Common myeloid progenitor, CD34-positive (primary cell): Measurements from ENCODE around the gene KCNMA1.

Source experiments
- CTCF ChIA-PET: fragments of 350-600 bp; sonication (Branson Sonifier 250); formaldehyde crosslinking; loops from one replicate; lab custom pipeline; 2021; ENCODE audit warnings: antibody characterized with exemption; lab: Charles Lee
- POLR2A ChIA-PET: fragments of 350-600 bp; sonication (Branson Sonifier 250); formaldehyde crosslinking; loops from one replicate; lab custom pipeline; 2021; ENCODE audit warnings: antibody characterized with exemption; lab: Charles Lee
- DNase-seq, 3 donors: peaks; one replicate each; pipeline versions ENCODE4 v3.0.0 to v3.0.0-alpha.2; 2013
- H3K27ac ChIP-seq, 2 experiments: 1 replicate in 1 of 2; 2 replicates in 1 of 2; pipeline ENCODE4 v1.7.0; 2013; ENCODE audit warnings: inconsistent platforms in 2 of 2, low read length in 2 of 2, mild to moderate bottlenecking in 2 of 2, low read depth in 1 of 2, moderate library complexity in 1 of 2; ENCODE audit not compliant: severe bottlenecking in 2 of 2, insufficient read depth in 1 of 2, poor library complexity in 1 of 2
- H3K27me3 ChIP-seq, 5 experiments: replicated peaks in 2 of 5; 1 replicate in 3 of 5; 2 replicates in 2 of 5; pipeline versions ENCODE4 v1.6.1 to v1.7.0; 2013; ENCODE audit warnings: low read length in 4 of 5, mild to moderate bottlenecking in 2 of 5, moderate library complexity in 2 of 5, inconsistent platforms in 1 of 5; ENCODE audit not compliant: insufficient read depth in 5 of 5, control insufficient read depth in 4 of 5
- H3K36me3 ChIP-seq, 4 experiments: 1 replicate in 2 of 4; 2 replicates in 2 of 4; pipeline versions ENCODE4 v1.6.1 to v1.7.0; 2013; ENCODE audit warnings: low read length in 3 of 4, control low read depth in 1 of 4, mild to moderate bottlenecking in 1 of 4; ENCODE audit not compliant: control insufficient read depth in 4 of 4, insufficient read depth in 4 of 4
- H3K4me1 ChIP-seq, 4 experiments: 1 replicate in 3 of 4; 2 replicates in 1 of 4; pipeline versions ENCODE4 v1.6.1 to v1.7.1; 2013; ENCODE audit warnings: low read length in 3 of 4, mild to moderate bottlenecking in 3 of 4, control low read depth in 1 of 4, inconsistent platforms in 1 of 4, moderate library complexity in 1 of 4; ENCODE audit not compliant: control insufficient read depth in 4 of 4, insufficient read depth in 4 of 4; ENCODE audit errors: control extremely low read depth in 1 of 4
- H3K4me3 ChIP-seq, 7 experiments: 1 replicate in 4 of 7; 2 replicates in 3 of 7; pipeline versions ENCODE4 v1.5.1 to v1.7.0; 2013; ENCODE audit warnings: mild to moderate bottlenecking in 7 of 7, low read length in 6 of 7, moderate library complexity in 6 of 7, inconsistent platforms in 2 of 7, low read depth in 2 of 7, control low read depth in 1 of 7; ENCODE audit not compliant: insufficient read depth in 4 of 7, control insufficient read depth in 1 of 7; ENCODE audit errors: extremely low read depth in 1 of 7
- H3K9me3 ChIP-seq, 5 experiments: 1 replicate in 4 of 5; 2 replicates in 1 of 5; pipeline versions ENCODE4 v1.6.1 to v1.7.1; 2013; ENCODE audit warnings: low read length in 4 of 5, mild to moderate bottlenecking in 2 of 5, inconsistent platforms in 1 of 5, low read depth in 1 of 5, moderate library complexity in 1 of 5; ENCODE audit not compliant: control insufficient read depth in 4 of 5, insufficient read depth in 2 of 5; ENCODE audit errors: control extremely low read depth in 1 of 5
- WGBS: methylation state at CpG from one replicate; pipeline ENCODE4 v1.1.5; 2013; ENCODE audit not compliant: insufficient coverage; 5-methylcytosine and 5-hydroxymethylcytosine counted together

Gene KCNMA1

DNA sequence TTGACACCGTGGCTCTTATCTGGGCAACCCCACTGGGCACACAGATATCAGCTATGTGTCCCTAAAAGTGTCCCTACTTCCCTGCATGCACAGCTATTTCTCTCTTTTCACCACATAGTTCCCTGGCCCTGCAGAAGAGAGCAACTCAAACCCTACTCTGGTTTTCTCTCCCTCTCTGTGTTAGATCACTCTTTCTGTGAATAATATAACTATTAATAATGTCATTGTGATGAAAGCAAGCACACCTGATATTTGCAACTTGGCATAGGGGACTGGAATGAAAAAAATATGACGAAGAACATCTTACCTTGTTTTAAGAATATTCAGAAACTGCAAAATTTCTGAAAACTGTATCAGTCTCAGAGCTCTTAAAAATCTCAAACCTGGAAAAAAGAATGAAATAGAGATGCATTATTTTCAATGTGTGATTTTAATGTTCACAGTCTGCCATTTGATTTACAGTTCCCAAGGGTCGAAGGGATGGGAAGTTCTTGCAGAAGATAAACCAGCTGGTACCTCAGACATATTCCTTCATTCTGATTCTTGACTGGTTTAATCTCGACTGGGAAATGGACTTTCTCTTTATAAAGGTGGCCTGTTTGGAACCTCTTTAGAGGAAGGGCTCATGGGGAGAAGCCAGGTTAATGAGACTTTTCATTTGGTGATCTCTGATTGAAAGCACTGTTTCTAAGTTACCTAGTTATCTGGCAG lies 516.8 kb downstream of the KCNMA1 start:
- no peak overlapping the region for H3K4me3 ChIP-seq
- 78% methylated on average over 1 of the region's 4 CpGs for WGBS
- no peak for DNase-seq
- H3K4me1 ChIP-seq = peaks cover 0 to 4% (median under 1%) of the 10 kb centered on the region in 4 experiments
- no peak overlapping the region for H3K27ac ChIP-seq
- no peaks in the 10 kb centered on the region for H3K27me3 ChIP-seq
- CTCF ChIA-PET = interaction anchor here (2.4 kb wide), 1 partner anchor 10 kb away, joined by 8 read pairs; no protein-coding TSS in a partner anchor
- H3K9me3 ChIP-seq = no peaks in the 10 kb centered on the region
- no peaks in the 10 kb centered on the region for H3K36me3 ChIP-seq
- POLR2A ChIA-PET = no interaction called here

DNA sequence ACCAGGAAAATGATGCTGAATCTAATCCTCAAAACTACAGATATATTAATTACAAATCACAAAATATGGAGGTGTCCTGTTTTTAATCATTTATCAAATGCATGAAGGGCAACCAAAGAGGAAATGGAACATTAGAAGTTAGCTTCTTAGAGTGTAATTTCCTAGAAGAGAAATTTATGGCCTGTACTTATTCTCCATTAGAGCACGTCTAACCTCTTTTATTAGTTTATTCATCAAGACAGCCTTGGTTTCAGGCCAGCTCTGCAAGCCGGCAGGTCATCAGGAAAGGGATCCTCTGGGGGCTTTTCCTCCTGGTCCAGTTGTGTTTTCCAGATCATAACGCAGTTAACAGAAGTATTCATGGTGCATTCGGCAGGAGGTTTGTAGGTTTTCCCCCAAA lies 517.6 kb downstream of the KCNMA1 start:
- CTCF ChIA-PET = interaction anchor here (2.4 kb wide), 1 partner anchor 9 kb away, joined by 8 read pairs; no protein-coding TSS in a partner anchor
- H3K27me3 ChIP-seq = no peaks in the 10 kb centered on the region
- H3K27ac ChIP-seq = no peak overlapping the region
- no peaks in the 10 kb centered on the region for H3K9me3 ChIP-seq
- DNase-seq = no peak
- WGBS = 60% methylated on average over 4 of the region's 4 CpGs
- H3K4me1 ChIP-seq = peaks cover 0 to 4% (median under 1%) of the 10 kb centered on the region in 4 experiments
- no peak overlapping the region for H3K4me3 ChIP-seq
- POLR2A ChIA-PET = no interaction called here
- no peaks in the 10 kb centered on the region for H3K36me3 ChIP-seq

DNA sequence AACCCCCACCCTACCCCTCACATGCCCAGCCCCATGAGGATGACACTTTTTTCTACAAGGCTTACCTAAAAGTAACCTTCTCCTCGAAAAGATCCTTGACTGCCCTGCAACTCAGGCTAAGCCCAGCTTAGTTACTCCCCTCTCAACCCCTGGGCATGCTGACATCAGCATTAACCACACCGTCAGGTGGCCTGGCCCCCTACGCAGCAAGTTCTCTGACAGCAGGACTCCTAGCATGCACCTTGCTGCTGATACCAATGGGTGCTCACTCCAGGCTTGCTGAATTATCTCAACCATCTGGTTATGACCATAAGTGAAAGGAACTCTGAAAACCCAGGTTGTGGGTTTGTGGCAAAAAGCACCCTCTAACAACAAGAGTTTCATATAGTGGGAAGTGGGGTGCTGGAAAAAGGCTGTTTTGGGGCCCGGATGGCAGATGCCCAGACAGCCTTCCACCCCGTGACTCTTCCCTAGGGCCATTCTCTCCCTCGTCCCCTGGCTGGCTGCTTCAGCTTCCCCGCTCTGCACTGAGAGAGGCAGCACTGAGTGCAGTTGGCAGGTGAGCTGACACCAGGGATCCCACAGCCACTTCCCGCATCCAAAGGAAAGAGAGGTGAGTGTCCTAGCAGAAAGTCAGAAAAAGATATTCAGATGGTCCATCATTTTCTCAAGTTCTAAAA lies 518.9 kb downstream of the KCNMA1 start:
- peak in 2 of 3 donors; percentile 10 to 20 for DNase-seq
- Histone ChIP-seq H3K4me1 (peaks cover 0 to 4% (median under 1%) of the 10 kb centered on the region in 4 experiments), H3K9me3 (no peaks in the 10 kb centered on the region), H3K4me3 (no peak overlapping the region), H3K27ac (no peak overlapping the region), H3K27me3 (no peaks in the 10 kb centered on the region), H3K36me3 (no peaks in the 10 kb centered on the region)
- ChIA-PET CTCF (no interaction called here), POLR2A (no interaction called here)
- 100% methylated on average over 2 of the region's 8 CpGs for WGBS

DNA sequence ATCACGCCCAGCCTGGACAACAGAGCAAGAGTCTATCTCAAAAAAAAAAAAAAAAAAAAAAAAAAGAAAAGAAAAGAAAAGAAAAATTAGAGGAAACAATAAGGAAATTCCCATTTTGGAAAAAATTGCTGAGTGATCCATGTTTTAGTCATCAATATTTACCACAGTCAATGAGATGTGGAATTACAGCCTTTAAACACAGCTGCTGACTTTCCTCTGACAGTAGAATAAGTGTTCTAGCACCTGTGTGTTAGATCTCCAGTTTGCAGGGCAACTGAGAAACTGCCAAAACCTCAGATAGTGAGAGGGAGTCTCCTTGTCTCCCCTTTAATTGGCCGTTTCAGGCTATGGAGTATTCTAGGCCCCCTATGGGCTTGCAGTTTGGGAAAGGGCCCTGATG lies 520.1 kb downstream of the KCNMA1 start:
- Histone ChIP-seq H3K27ac (no peak overlapping the region), H3K4me1 (peaks cover 0 to 4% (median 0%) of the 10 kb centered on the region in 4 experiments), H3K9me3 (no peaks in the 10 kb centered on the region), H3K27me3 (no peaks in the 10 kb centered on the region), H3K4me3 (no peak overlapping the region), H3K36me3 (no peaks in the 10 kb centered on the region)
- ChIA-PET POLR2A (no interaction called here), CTCF (interaction anchor here (0.7 kb wide), 1 partner anchor 130 kb away, joined by 3 read pairs; no protein-coding TSS in a partner anchor)
- WGBS = 100% methylated on average over 1 of the region's 2 CpGs
- DNase-seq = no peak

DNA sequence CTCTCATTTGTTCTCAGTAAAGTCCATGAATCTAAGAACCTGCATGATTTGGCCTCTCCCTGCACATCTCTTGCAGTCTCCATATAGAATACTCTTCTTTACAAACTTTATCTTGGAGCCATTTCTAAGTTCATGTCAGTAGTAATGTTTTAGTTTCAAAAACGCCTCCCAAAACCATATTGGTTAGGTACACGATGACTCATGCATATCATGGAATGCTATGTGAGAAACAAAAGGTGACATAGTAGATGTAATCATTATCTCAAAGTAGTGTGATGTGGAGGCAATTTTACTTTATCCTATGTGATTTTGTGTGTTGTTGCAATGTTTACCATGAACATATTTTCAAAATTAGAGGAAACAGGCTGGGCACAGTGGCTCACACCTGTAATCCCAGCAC lies 520.7 kb downstream of the KCNMA1 start:
- Histone ChIP-seq H3K27me3 (no peaks in the 10 kb centered on the region), H3K36me3 (no peaks in the 10 kb centered on the region), H3K4me3 (no peak overlapping the region), H3K4me1 (peaks cover 0 to 4% (median 0%) of the 10 kb centered on the region in 4 experiments), H3K27ac (no peak overlapping the region), H3K9me3 (no peaks in the 10 kb centered on the region)
- WGBS = no CpG with 5 or more reads among the region's 2 CpGs
- POLR2A ChIA-PET = no interaction called here
- CTCF ChIA-PET = no interaction called here
- DNase-seq = no peak

DNA sequence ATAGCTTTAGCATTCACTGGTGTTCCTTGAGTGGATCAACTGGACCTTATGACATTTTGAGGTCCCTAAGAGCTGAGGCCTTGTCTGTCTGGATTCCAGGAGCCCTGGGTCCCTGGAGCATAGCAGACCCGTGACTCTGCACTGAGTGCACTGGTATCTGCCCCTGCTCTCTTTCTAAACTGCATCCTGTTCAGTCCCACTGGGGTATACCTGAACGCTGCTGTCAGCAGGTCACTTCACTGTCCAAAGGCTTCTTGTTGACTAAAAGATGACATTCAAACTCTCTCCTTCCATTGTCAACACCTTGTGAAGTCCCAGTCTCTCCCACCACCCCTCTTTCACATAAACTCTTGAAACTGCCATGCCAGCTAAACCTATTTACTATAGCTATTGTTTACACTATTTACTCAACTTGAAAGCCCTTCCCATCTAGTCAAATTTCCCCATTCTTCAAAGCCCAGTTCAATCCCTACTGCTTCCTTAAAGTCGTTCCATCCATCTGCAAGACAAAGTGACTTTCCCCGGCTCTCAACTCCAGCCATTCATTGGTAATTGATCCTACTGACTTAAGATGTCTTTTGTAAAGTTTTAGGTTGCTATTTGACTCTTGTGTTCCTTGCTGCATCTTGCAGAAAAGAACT lies 523.3 kb downstream of the KCNMA1 start:
- DNase-seq = no peak
- Histone ChIP-seq H3K4me1 (no peaks in the 10 kb centered on the region), H3K4me3 (no peak overlapping the region), H3K27ac (no peak overlapping the region), H3K9me3 (no peaks in the 10 kb centered on the region), H3K27me3 (no peaks in the 10 kb centered on the region), H3K36me3 (no peaks in the 10 kb centered on the region)
- ChIA-PET CTCF (interaction anchor here (1.8 kb wide), 1 partner anchor 10 kb away, joined by 4 read pairs; no protein-coding TSS in a partner anchor), POLR2A (no interaction called here)
- WGBS = 86% methylated on average over 1 of the region's 4 CpGs
